Measurements from ENCODE around the gene NOLC1. TPM values are rescaled to one million over a fixed set of nuclear protein-coding genes. Genes with fewer than 3 reads are reported as not detected.

NOLC1 gene
- total and polyA plus RNA-seq, 2 donors (not counting 1 experiment from before 2014, with no cell fraction given) = 16.5 to 64.7 TPM

DNA sequence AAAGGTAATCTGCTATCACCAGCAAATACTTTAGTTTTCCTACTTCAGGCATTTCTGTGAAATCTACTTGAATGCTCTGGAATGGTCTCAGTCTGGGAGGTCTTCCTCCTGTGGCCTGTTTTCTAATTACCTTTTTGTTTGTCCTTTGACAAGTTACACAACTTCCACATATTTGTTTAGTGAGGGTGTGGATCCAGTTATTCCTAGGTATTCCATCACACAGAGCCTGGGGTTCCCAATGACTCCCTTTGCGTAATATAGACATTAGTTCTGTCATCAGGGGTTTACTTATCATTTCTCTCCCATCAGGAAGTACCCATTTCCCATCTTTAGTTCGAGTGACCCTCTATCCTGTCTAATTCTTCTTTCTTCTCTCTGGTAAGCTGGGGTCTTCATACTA, 45.8 kb downstream of the NOLC1 start:
- no peak for TF ChIP-seq EZH2 (IDR thresholded peaks at IDR 0.05; ENCODE audit: low read length, missing control alignments)
- TF ChIP-seq, protein P1, sequence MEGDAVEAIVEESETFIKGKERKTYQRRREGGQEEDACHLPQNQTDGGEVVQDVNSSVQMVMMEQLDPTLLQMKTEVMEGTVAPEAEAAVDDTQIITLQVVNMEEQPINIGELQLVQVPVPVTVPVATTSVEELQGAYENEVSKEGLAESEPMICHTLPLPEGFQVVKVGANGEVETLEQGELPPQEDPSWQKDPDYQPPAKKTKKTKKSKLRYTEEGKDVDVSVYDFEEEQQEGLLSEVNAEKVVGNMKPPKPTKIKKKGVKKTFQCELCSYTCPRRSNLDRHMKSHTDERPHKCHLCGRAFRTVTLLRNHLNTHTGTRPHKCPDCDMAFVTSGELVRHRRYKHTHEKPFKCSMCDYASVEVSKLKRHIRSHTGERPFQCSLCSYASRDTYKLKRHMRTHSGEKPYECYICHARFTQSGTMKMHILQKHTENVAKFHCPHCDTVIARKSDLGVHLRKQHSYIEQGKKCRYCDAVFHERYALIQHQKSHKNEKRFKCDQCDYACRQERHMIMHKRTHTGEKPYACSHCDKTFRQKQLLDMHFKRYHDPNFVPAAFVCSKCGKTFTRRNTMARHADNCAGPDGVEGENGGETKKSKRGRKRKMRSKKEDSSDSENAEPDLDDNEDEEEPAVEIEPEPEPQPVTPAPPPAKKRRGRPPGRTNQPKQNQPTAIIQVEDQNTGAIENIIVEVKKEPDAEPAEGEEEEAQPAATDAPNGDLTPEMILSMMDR (conservative IDR thresholded peaks at IDR 0.05 in 1 of 2, IDR thresholded peaks at IDR 0.05 in 1 of 2; ENCODE audit: low read depth in 1 of 2, low read length in 2 of 2) = no peak
- Histone ChIP-seq H3K4me2 (ENCODE audit: extremely low read depth, insufficient read depth, low read length) (no peak overlapping the region), H3K27ac (ENCODE audit: insufficient read depth, low read length) (no peak overlapping the region), H3K79me2 (ENCODE audit: control insufficient read depth, insufficient read depth, low read length) (no peaks in the 10 kb centered on the region), H4K20me1 (ENCODE audit: control insufficient read depth, extremely low read depth, insufficient read depth, low read length) (no peaks in the 10 kb centered on the region), H3K4me1 (ENCODE audit: control insufficient read depth, extremely low read depth, insufficient read depth, low read length) (no peaks in the 10 kb centered on the region), H3K9ac (ENCODE audit: insufficient read depth, low read length) (no peak overlapping the region), H2AFZ (ENCODE audit: low read length) (no peak overlapping the region), H3K36me3 (ENCODE audit: control insufficient read depth, insufficient read depth, low read length) (no peaks in the 10 kb centered on the region), H3K27me3 (ENCODE audit: control insufficient read depth, insufficient read depth, low read length) (no peaks in the 10 kb centered on the region), H3K9me3 (ENCODE audit: control insufficient read depth, insufficient read depth, low read depth, low read length) (no peaks in the 10 kb centered on the region), H3K4me3 (replicated peaks in 1 of 4; ENCODE audit: control extremely low read depth in 1 of 4, insufficient read depth in 1 of 4, low read depth in 3 of 4, low read length in 4 of 4) (no peak overlapping the region)
- no peak for DNase-seq (ENCODE audit: low read depth in 2 of 2)

DNA sequence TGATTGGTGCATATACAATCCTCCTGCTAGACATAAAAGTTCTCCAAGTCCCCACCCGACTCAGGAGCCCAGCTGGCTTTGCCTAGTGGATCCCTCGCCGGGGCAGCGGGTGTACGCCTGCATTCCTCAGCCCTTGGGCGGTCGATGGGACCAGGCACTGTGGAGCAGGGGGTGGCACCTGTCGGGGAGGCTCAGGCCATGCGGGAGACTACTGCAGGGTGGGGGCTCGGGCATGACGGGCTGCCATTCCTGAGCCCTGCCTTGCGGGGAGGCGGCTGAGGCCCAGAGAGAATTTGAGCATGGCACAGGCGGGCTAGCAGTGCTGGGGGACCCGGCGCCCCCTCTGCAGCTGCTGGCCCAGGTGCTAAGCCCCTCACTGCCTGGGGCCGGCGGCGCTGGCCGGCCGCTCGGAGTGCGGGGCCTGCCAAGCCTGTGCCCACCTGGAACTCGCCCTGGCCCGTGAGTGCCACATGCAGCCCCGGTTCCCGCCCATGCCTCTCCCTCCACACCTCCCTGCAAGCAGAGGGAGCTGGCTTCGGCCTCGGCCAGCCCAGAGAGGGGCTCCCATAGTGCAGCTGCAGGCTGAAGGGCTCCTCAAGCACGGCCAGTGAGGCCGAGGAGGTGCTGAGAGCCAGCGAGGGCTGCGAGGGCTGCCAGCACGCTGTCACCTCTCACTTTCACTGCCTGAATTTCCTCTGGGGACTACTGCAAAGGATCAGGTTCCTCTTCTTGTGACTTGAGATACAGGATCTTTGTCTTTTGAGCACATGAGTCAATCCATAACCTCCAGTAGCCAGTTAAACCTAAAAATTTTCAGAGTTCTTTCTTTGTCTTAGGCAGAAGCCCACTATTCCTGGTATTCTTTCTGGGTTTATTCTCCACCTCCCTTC, 48.8 kb downstream of the NOLC1 start:
- no peak overlapping the region for H3K4me3 ChIP-seq (replicated peaks in 1 of 4; ENCODE audit: control extremely low read depth in 1 of 4, insufficient read depth in 1 of 4, low read depth in 3 of 4, low read length in 4 of 4)
- H3K9ac ChIP-seq (ENCODE audit: insufficient read depth, low read length) = no peak overlapping the region
- H3K79me2 ChIP-seq (ENCODE audit: control insufficient read depth, insufficient read depth, low read length) = no peaks in the 10 kb centered on the region
- no peak overlapping the region for H3K27ac ChIP-seq (ENCODE audit: insufficient read depth, low read length)
- TF ChIP-seq EZH2 (IDR thresholded peaks at IDR 0.05; ENCODE audit: low read length, missing control alignments) = no peak
- TF ChIP-seq, protein P1 (conservative IDR thresholded peaks at IDR 0.05 in 1 of 2, IDR thresholded peaks at IDR 0.05 in 1 of 2; ENCODE audit: low read depth in 1 of 2, low read length in 2 of 2) = no peak
- no peak overlapping the region for H3K4me2 ChIP-seq (ENCODE audit: extremely low read depth, insufficient read depth, low read length)
- no peak for DNase-seq (ENCODE audit: low read depth in 2 of 2)
- H2AFZ ChIP-seq (ENCODE audit: low read length) = no peak overlapping the region
- H3K4me1 ChIP-seq (ENCODE audit: control insufficient read depth, extremely low read depth, insufficient read depth, low read length) = no peaks in the 10 kb centered on the region
- H3K9me3 ChIP-seq (ENCODE audit: control insufficient read depth, insufficient read depth, low read depth, low read length) = no peaks in the 10 kb centered on the region
- H4K20me1 ChIP-seq (ENCODE audit: control insufficient read depth, extremely low read depth, insufficient read depth, low read length) = no peaks in the 10 kb centered on the region
- H3K36me3 ChIP-seq (ENCODE audit: control insufficient read depth, insufficient read depth, low read length) = no peaks in the 10 kb centered on the region
- no peaks in the 10 kb centered on the region for H3K27me3 ChIP-seq (ENCODE audit: control insufficient read depth, insufficient read depth, low read length)

DNA sequence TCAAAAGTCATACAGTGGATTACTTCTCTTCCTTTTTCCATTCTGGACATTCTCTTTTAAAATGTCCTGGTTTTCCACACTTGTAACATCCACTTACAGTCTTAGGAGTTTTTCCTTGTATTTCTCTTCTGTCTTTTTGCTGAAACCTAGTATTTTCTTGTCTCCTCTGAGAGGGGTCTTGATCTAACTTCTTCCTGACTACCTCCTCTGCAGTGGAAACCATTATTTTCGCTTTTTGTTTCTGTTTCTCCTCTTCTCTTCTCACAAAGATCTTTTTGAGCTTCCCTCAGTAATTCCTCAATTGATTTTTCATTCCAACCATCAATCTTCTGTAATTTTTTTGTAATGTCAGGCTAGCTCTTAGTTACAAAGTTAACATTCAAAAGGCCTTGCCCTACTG, 50.2 kb downstream of the NOLC1 start:
- Histone ChIP-seq H3K79me2 (ENCODE audit: control insufficient read depth, insufficient read depth, low read length) (no peaks in the 10 kb centered on the region), H3K27ac (ENCODE audit: insufficient read depth, low read length) (no peak overlapping the region), H3K36me3 (ENCODE audit: control insufficient read depth, insufficient read depth, low read length) (no peaks in the 10 kb centered on the region), H3K9ac (ENCODE audit: insufficient read depth, low read length) (no peak overlapping the region), H3K4me2 (ENCODE audit: extremely low read depth, insufficient read depth, low read length) (no peak overlapping the region), H3K9me3 (ENCODE audit: control insufficient read depth, insufficient read depth, low read depth, low read length) (no peaks in the 10 kb centered on the region), H3K4me1 (ENCODE audit: control insufficient read depth, extremely low read depth, insufficient read depth, low read length) (no peaks in the 10 kb centered on the region), H2AFZ (ENCODE audit: low read length) (no peak overlapping the region), H4K20me1 (ENCODE audit: control insufficient read depth, extremely low read depth, insufficient read depth, low read length) (no peaks in the 10 kb centered on the region), H3K27me3 (ENCODE audit: control insufficient read depth, insufficient read depth, low read length) (no peaks in the 10 kb centered on the region), H3K4me3 (replicated peaks in 1 of 4; ENCODE audit: control extremely low read depth in 1 of 4, insufficient read depth in 1 of 4, low read depth in 3 of 4, low read length in 4 of 4) (no peak overlapping the region)
- no peak for DNase-seq (ENCODE audit: low read depth in 2 of 2)
- TF ChIP-seq, protein P1 (conservative IDR thresholded peaks at IDR 0.05 in 1 of 2, IDR thresholded peaks at IDR 0.05 in 1 of 2; ENCODE audit: low read depth in 1 of 2, low read length in 2 of 2) = no peak
- no peak for TF ChIP-seq EZH2 (IDR thresholded peaks at IDR 0.05; ENCODE audit: low read length, missing control alignments)
